Panc1 (cell line): ENCODE measurements around the gene N4BP2L2. TPM values are rescaled to one million over a fixed set of nuclear protein-coding genes. Genes with fewer than 3 reads are reported as not detected.

Experiments
- ATAC-seq: fragments of 200-7000 bp; cut with Tn5 transposase; 2 replicates; pipeline ENCODE4 v1.9.1; 2020; ENCODE audit warnings: mild to moderate bottlenecking, moderate library complexity
- BruUV-seq: library from RNA; stranded (reverse); fragments of 400-500 nt; replicated peaks from 2 replicates; lab custom pipeline; 2021; lab: Mats Ljungman, UMichigan
- CTCF ChIA-PET: fragments of 300-600 bp; sonication (Branson Sonifier 250); formaldehyde crosslinking; loops from one replicate; lab custom pipeline; 2022; ENCODE audit warnings: antibody characterized with exemption; lab: Charles Lee
- POLR2A ChIA-PET: fragments of 300-600 bp; sonication (Branson Sonifier 250); formaldehyde crosslinking; loops from one replicate; lab custom pipeline; 2022; ENCODE audit warnings: antibody characterized with exemption; lab: Charles Lee
- DNase-seq: peaks from one replicate; pipeline ENCODE4 v3.0.0-alpha.2; 2010; ENCODE audit warnings: low read depth, low spot score
- H3K27ac ChIP-seq: 2 replicates; pipeline ENCODE4 v1.5.1; 2011; ENCODE audit warnings: mild to moderate bottlenecking, low read length, inconsistent platforms
- H3K27me3 ChIP-seq: fragments of 200-500 bp; sonication (Bioruptor generic); 2 replicates; pipeline ENCODE4 v1.6.0; 2014; ENCODE audit warnings: low read length, inconsistent platforms; ENCODE audit not compliant: control insufficient read depth, insufficient read depth
- H3K36me3 ChIP-seq: fragments of 200-500 bp; sonication (Bioruptor generic); 2 replicates; pipeline ENCODE4 v1.5.1; 2014; ENCODE audit warnings: inconsistent platforms, mild to moderate bottlenecking, low read length, moderate library complexity; ENCODE audit not compliant: control insufficient read depth, insufficient read depth
- H3K4me1 ChIP-seq: 2 replicates; pipeline ENCODE4 v1.5.1; 2011; ENCODE audit warnings: inconsistent platforms, mild to moderate bottlenecking, low read length, moderate library complexity; ENCODE audit not compliant: control insufficient read depth, insufficient read depth
- H3K4me3 ChIP-seq, 2 experiments: 2 replicates each; pipeline ENCODE4 v1.5.1; 2011 to 2012; ENCODE audit warnings: low read depth in 2 of 2, low read length in 2 of 2, mild to moderate bottlenecking in 2 of 2, inconsistent platforms in 1 of 2, moderate library complexity in 1 of 2
- H3K9me3 ChIP-seq: fragments of 200-500 bp; sonication (Bioruptor generic); 2 replicates; pipeline ENCODE4 v1.5.1; 2014; ENCODE audit warnings: low read depth, mild to moderate bottlenecking, inconsistent platforms, low read length, moderate library complexity; ENCODE audit not compliant: control insufficient read depth, insufficient read depth
- POLR2AphosphoS5 ChIP-seq: IDR thresholded peaks from 2 replicates; pipeline ENCODE4 v1.6.1; 2012; ENCODE audit warnings: mild to moderate bottlenecking, low read depth, low read length, moderate library complexity
- SIN3A ChIP-seq: IDR thresholded peaks from 2 replicates; pipeline ENCODE4 v1.6.1; 2012; ENCODE audit warnings: low read depth, mild to moderate bottlenecking, low read length, moderate library complexity, borderline replicate concordance; ENCODE audit not compliant: insufficient read depth
- TCF7L2 ChIP-seq: IDR thresholded peaks from 2 replicates; pipeline ENCODE4 v1.6.1; 2011; ENCODE audit warnings: mild to moderate bottlenecking, low read depth, low read length, inconsistent platforms
- in situ Hi-C: cut with HindIII; loops from 2 replicates; pipeline ENCODE4 v1.10.0; 2016; ENCODE audit warnings: low sequenced_read_pairs, low pct_unique_long_range_greater_than_20kb
- intact Hi-C: fragments of 100-400 bp; cut with micrococcal nuclease; formaldehyde crosslinking; loops from one replicate; pipeline ENCODE4 v1.10.0; 2022; ENCODE audit not compliant: unreplicated experiment
- total RNA-seq: library from RNA; stranded (reverse); gene quantifications from one replicate; pipeline ENCODE4 v1.2.1, GENCODE V29; 2021; ENCODE audit not compliant: unreplicated experiment
- TF ChIP-seq, protein P1 (sequence below), 2 experiments: IDR thresholded peaks; 2 replicates each; pipeline ENCODE4 v1.6.1; 2011 to 2012; ENCODE audit warnings: low read depth in 2 of 2, control low read depth in 1 of 2, low read length in 1 of 2, mild to moderate bottlenecking in 1 of 2, moderate library complexity in 1 of 2; ENCODE audit not compliant: insufficient read depth in 1 of 2
- TF ChIP-seq, protein P2 (sequence below): fragments of 450-650 bp; IDR thresholded peaks from 2 replicates; pipeline ENCODE4 v1.5.1; 2017; ENCODE audit warnings: mild to moderate bottlenecking

N4BP2L2 gene
- total RNA-seq, 1 experiment from 2014 or later, result 43.8 TPM

DNA sequence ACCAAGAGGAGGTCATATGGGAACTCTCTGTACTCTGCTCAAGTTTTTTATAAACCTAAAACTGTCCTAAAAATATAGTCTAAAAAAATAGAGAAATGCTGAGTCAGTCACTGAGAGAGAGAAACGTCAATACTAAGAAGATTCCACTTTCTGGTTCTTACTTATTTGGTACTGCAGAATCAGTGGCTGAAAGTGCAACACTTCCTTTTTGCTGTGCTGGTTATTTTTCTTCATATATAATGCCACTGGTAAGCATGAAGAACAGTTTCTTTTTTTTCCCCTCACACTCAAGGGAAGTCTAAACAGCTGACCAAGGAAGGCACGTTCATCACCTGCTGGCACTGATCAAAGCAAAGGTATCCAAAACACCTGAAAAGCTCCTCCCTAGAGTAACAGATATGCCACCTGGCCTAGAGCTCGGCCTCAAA lies 66.4 kb downstream of the N4BP2L2 start:
- ChIA-PET POLR2A (no interaction called here), CTCF (no interaction called here)
- no peaks in the 10 kb centered on the region; the same call in 1 of the 2 replicates for H3K4me1 ChIP-seq
- no TSS peak for BruUV-seq
- no peak overlapping the region for H3K27ac ChIP-seq
- no peaks in the 10 kb centered on the region for H3K36me3 ChIP-seq
- no peaks in the 10 kb centered on the region for H3K27me3 ChIP-seq
- H3K9me3 ChIP-seq, result no peaks in the 10 kb centered on the region
- no peak overlapping the region for H3K4me3 ChIP-seq
- ATAC-seq (no peak), DNase-seq (no peak)
- TF ChIP-seq POLR2AphosphoS5 (no peak), SIN3A (no peak), TCF7L2 (no peak)
- TF ChIP-seq, protein P1, sequence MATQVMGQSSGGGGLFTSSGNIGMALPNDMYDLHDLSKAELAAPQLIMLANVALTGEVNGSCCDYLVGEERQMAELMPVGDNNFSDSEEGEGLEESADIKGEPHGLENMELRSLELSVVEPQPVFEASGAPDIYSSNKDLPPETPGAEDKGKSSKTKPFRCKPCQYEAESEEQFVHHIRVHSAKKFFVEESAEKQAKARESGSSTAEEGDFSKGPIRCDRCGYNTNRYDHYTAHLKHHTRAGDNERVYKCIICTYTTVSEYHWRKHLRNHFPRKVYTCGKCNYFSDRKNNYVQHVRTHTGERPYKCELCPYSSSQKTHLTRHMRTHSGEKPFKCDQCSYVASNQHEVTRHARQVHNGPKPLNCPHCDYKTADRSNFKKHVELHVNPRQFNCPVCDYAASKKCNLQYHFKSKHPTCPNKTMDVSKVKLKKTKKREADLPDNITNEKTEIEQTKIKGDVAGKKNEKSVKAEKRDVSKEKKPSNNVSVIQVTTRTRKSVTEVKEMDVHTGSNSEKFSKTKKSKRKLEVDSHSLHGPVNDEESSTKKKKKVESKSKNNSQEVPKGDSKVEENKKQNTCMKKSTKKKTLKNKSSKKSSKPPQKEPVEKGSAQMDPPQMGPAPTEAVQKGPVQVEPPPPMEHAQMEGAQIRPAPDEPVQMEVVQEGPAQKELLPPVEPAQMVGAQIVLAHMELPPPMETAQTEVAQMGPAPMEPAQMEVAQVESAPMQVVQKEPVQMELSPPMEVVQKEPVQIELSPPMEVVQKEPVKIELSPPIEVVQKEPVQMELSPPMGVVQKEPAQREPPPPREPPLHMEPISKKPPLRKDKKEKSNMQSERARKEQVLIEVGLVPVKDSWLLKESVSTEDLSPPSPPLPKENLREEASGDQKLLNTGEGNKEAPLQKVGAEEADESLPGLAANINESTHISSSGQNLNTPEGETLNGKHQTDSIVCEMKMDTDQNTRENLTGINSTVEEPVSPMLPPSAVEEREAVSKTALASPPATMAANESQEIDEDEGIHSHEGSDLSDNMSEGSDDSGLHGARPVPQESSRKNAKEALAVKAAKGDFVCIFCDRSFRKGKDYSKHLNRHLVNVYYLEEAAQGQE (IDR thresholded peaks at IDR 0.05; ENCODE audit: insufficient read depth in 1 of 2, low read depth in 2 of 2, low read length in 1 of 2), result no peak
- TF ChIP-seq, protein P2, sequence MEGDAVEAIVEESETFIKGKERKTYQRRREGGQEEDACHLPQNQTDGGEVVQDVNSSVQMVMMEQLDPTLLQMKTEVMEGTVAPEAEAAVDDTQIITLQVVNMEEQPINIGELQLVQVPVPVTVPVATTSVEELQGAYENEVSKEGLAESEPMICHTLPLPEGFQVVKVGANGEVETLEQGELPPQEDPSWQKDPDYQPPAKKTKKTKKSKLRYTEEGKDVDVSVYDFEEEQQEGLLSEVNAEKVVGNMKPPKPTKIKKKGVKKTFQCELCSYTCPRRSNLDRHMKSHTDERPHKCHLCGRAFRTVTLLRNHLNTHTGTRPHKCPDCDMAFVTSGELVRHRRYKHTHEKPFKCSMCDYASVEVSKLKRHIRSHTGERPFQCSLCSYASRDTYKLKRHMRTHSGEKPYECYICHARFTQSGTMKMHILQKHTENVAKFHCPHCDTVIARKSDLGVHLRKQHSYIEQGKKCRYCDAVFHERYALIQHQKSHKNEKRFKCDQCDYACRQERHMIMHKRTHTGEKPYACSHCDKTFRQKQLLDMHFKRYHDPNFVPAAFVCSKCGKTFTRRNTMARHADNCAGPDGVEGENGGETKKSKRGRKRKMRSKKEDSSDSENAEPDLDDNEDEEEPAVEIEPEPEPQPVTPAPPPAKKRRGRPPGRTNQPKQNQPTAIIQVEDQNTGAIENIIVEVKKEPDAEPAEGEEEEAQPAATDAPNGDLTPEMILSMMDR, result no peak
- in situ Hi-C loops, result no loop called here
- intact Hi-C loops, result no loop called here

DNA sequence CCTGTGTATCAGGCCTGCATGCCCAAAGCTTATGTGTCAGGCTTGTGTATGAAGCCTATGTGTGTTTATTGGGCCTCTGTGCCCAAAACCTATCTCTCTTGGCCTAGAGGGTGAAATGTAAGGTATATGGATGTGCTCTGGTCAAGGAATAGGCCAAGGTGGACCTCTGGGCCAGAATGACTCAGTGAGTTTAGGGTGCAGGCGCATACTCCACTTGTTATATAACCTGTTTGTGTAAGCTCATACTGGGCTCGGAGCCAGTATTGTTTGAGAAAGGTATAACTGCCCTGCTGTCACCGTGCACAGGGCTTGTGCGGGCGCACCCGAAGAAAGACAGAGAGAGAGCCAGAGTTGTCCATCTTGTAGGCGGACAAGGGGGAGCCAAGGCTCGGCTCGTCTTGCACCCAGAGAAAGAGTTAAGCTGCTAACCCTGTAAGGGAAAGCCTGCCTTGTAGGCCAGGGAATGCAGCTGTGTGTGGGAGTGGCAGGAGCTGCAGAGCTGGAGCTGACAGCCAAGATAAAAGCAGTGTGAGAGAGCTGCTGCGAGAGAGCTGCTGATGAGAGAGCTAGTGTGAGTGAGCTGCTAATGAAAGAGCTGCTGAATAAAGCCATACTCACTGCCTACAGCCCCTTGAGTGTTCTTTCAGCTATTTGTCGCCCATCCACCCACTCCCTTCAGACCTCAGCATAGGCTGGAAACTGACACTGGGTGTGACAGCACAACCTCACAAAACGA lies 67.2 kb downstream of the N4BP2L2 start:
- in situ Hi-C loops (no loop called here), intact Hi-C loops (no loop called here)
- CTCF ChIA-PET, result no interaction called here
- ATAC-seq, result no peak
- Histone ChIP-seq H3K4me3 (no peak overlapping the region), H3K27me3 (no peaks in the 10 kb centered on the region), H3K9me3 (no peaks in the 10 kb centered on the region), H3K36me3 (no peaks in the 10 kb centered on the region), H3K4me1 (no peaks in the 10 kb centered on the region; the same call in 1 of the 2 replicates), H3K27ac (no peak overlapping the region)
- TF ChIP-seq, protein P1 (IDR thresholded peaks at IDR 0.05; ENCODE audit: insufficient read depth in 1 of 2, low read depth in 2 of 2, low read length in 1 of 2), result no peak
- no peak for TF ChIP-seq POLR2AphosphoS5
- no peak for TF ChIP-seq SIN3A
- TF ChIP-seq, protein P2, result no peak
- no peak for TF ChIP-seq TCF7L2
- BruUV-seq, result no TSS peak
- POLR2A ChIA-PET, result no interaction called here
- no peak for DNase-seq
